Activated gamma-delta T cell (primary cell): ENCODE measurements around the gene SACM1L.

Experiments used
- DNase-seq: peaks from one replicate; lab custom pipeline; 2025; lab: John Stamatoyannopoulos, UW

SACM1L gene

GRCh38 chr3:45786801-45787495 lies 97.8 kb downstream of the SACM1L start:
- no peak for DNase-seq

- DNase-seq: no peak
Measured at GRCh38 chr3:45787551-45787950, 98.4 kb downstream of the SACM1L start.

GRCh38 chr3:45789235-45789812 lies 100.1 kb downstream of the SACM1L start:
- DNase-seq: no peak

GRCh38 chr3:45790596-45790995 lies 101.4 kb downstream of the SACM1L start:
- DNase-seq: no peak

- no peak for DNase-seq
Measured at GRCh38 chr3:45792036-45792435, 102.8 kb downstream of the SACM1L start.

GRCh38 chr3:45792516-45793172 lies 103.4 kb downstream of the SACM1L start:
- no peak for DNase-seq

- DNase-seq: no peak
Measured at GRCh38 chr3:45793482-45794176, 104.4 kb downstream of the SACM1L start.

- no peak for DNase-seq
Measured at GRCh38 chr3:45794177-45794560, 105.0 kb downstream of the SACM1L start.

- DNase-seq: no peak
Measured at GRCh38 chr3:45794660-45795059, 105.5 kb downstream of the SACM1L start.
